Measurements from ENCODE around the gene TMEM74B.

Gene TMEM74B

GRCh38 chr20:1204576-1204975 is 19.8 kb upstream of the TMEM74B start:
- DNase-seq = no peak

- DNase-seq = no peak
Measured at GRCh38 chr20:1204113-1204512, 19.3 kb upstream of the TMEM74B start.

- DNase-seq = no peak
Measured at GRCh38 chr20:1203630-1204029, 18.8 kb upstream of the TMEM74B start.

GRCh38 chr20:1202762-1203504 is 18.2 kb upstream of the TMEM74B start, which contains the start of gene C20orf202:
Gene C20orf202, plus strand, starts transcription at chr20:1203454. Its CDS starts 132 bp downstream, at chr20:1203586.
- no peak for DNase-seq

GRCh38 chr20:1199964-1200363 is 15.2 kb upstream of the TMEM74B start:
- DNase-seq = no peak

- DNase-seq = no peak
Measured at GRCh38 chr20:1199212-1199873, 14.6 kb upstream of the TMEM74B start.

GRCh38 chr20:1198751-1199150 is 14.0 kb upstream of the TMEM74B start:
- DNase-seq = no peak

- DNase-seq = no peak
Measured at GRCh38 chr20:1197801-1198200, 13.0 kb upstream of the TMEM74B start.

GRCh38 chr20:1196634-1197033 is 11.9 kb upstream of the TMEM74B start:
- DNase-seq = no peak

- DNase-seq = no peak
Measured at GRCh38 chr20:1195226-1195625, 10.4 kb upstream of the TMEM74B start.

GRCh38 chr20:1191299-1191698 is 6.5 kb upstream of the TMEM74B start:
- DNase-seq = no peak

GRCh38 chr20:1190847-1191246 is 6.1 kb upstream of the TMEM74B start:
- DNase-seq = no peak

GRCh38 chr20:1189827-1190226 is 5.0 kb upstream of the TMEM74B start:
- no peak for DNase-seq

GRCh38 chr20:1188347-1188746 is 3.6 kb upstream of the TMEM74B start:
- DNase-seq = no peak

- DNase-seq = no peak
Measured at GRCh38 chr20:1187605-1188171, 2.9 kb upstream of the TMEM74B start.

- DNase-seq = no peak
Measured at GRCh38 chr20:1186367-1186991, 1.7 kb upstream of the TMEM74B start.

- DNase-seq = peak; percentile 39
Measured at GRCh38 chr20:1185790-1186334, 1.1 kb upstream of the TMEM74B start.

GRCh38 chr20:1185316-1185741 is 548 bp upstream of the TMEM74B start:
- DNase-seq = no peak

- DNase-seq = no peak
Measured at GRCh38 chr20:1184260-1184637, 532 bp downstream of the TMEM74B start.

- DNase-seq = no peak
Measured at GRCh38 chr20:1183153-1183552, 1.6 kb downstream of the TMEM74B start.

GRCh38 chr20:1182106-1182505 is 2.7 kb downstream of the TMEM74B start:
- no peak for DNase-seq

- DNase-seq = no peak
Measured at GRCh38 chr20:1180949-1181348, 3.8 kb downstream of the TMEM74B start.

GRCh38 chr20:1178623-1179022 is 6.2 kb downstream of the TMEM74B start:
- no peak for DNase-seq

Data from CD4-positive, alpha-beta T cell treated with Interleukin-12 subunit alpha and Interleukin-12 subunit beta, for 1 hour (primary cell).